ENCODE results near the gene DUSP1. TPM values are rescaled to one million over a fixed set of nuclear protein-coding genes. Genes with fewer than 3 reads are reported as not detected.
A peak's percentile ranks its signal among the peaks of the same experiment; 100 is the strongest.

Gene DUSP1
- total and polyA plus RNA-seq, 7 donors: 81.8 to 287 (median 141) TPM

GRCh38 chr5:172720655-172721054 is 50.3 kb downstream of the DUSP1 start:
- DNase-seq: peak in 1 of 2 donors; percentile 12
- Histone ChIP-seq H3K4me1 (peaks cover 14% of the 10 kb centered on the region), H3K4me3 (no peak overlapping the region), H3K36me3 (ENCODE audit: insufficient read depth in 1 of 2, low read depth in 1 of 2) (no peaks in the 10 kb centered on the region), H3K9me3 (no peaks in the 10 kb centered on the region), H3K27me3 (ENCODE audit: insufficient read depth in 3 of 3, low read length in 2 of 3) (no peaks in the 10 kb centered on the region), H3K27ac (no peak overlapping the region)
- no peak for TF ChIP-seq CTCF (IDR thresholded peaks at IDR 0.05)
- WGBS, 3 donors: 77 to 82% (median 80%) methylated on average over 5 of the region's 5 CpGs
- intact Hi-C loops (cut with DNase I): no loop called here
- ATAC-seq: no peak

GRCh38 chr5:172719211-172719610 is 51.8 kb downstream of the DUSP1 start:
- no peak overlapping the region for H3K27ac ChIP-seq
- H3K9me3 ChIP-seq: no peaks in the 10 kb centered on the region
- 91 to 99% (median 92%) methylated on average over 4 of the region's 4 CpGs for WGBS, 3 donors
- H3K4me3 ChIP-seq: no peak overlapping the region
- no peak for TF ChIP-seq CTCF (IDR thresholded peaks at IDR 0.05)
- ATAC-seq (no peak), DNase-seq (peak in 1 of 2 donors; percentile 34)
- H3K27me3 ChIP-seq (ENCODE audit: insufficient read depth in 3 of 3, low read length in 2 of 3): no peaks in the 10 kb centered on the region
- intact Hi-C loops (cut with DNase I): loop anchor here (2.0 to 5.0 kb wide), 2 partner anchors 44 to 48 kb away; no protein-coding TSS in a partner anchor
- no peaks in the 10 kb centered on the region for H3K36me3 ChIP-seq (ENCODE audit: insufficient read depth in 1 of 2, low read depth in 1 of 2)
- peaks cover 14% of the 10 kb centered on the region for H3K4me1 ChIP-seq

- H3K4me1 ChIP-seq: peaks cover 14% of the 10 kb centered on the region
- 97 to 98% (median 98%) methylated on average over 3 of the region's 3 CpGs for WGBS, 3 donors
- intact Hi-C loops (cut with DNase I): loop anchor here (2.0 to 5.0 kb wide), 2 partner anchors 44 to 49 kb away; no protein-coding TSS in a partner anchor
Measured at GRCh38 chr5:172718527-172719114, 52.4 kb downstream of the DUSP1 start.

More at GRCh38 chr5:172718527-172719114, 52.4 kb downstream of the DUSP1 start:
- ATAC-seq: no peak
- H3K36me3 ChIP-seq (ENCODE audit: insufficient read depth in 1 of 2, low read depth in 1 of 2): no peaks in the 10 kb centered on the region
- no peaks in the 10 kb centered on the region for H3K27me3 ChIP-seq (ENCODE audit: insufficient read depth in 3 of 3, low read length in 2 of 3)
- DNase-seq: no peak
- TF ChIP-seq CTCF (IDR thresholded peaks at IDR 0.05): no peak
- no peak overlapping the region for H3K27ac ChIP-seq
- H3K9me3 ChIP-seq: no peaks in the 10 kb centered on the region
- H3K4me3 ChIP-seq: no peak overlapping the region

Other genes with a start within 250 kb of the DUSP1 start
- gene NEURL1B, start 129.9 kb downstream of the DUSP1 start, total RNA-seq: 10 to 100 TPM; 13.7 to 20.4 (median 16.4) TPM
- gene NEURL1B, start 129.9 kb downstream of the DUSP1 start, polyA plus RNA-seq: 1 to 10 TPM; 8.0 to 9.7 (median 8.2) TPM
- gene ERGIC1, start 63.1 kb upstream of the DUSP1 start, total RNA-seq: 10 to 100 TPM; 49.9 to 86.5 (median 53.7) TPM
- 100 to 1,000 TPM in 1 of 3 donors, 10 to 100 TPM in 2; 50.5 to 116 (median 60.1) TPM for gene ERGIC1, start 63.1 kb upstream of the DUSP1 start, polyA plus RNA-seq
- gene RPL26L1, start 188.2 kb upstream of the DUSP1 start, total RNA-seq: 10 to 100 TPM; 21.5 to 31.4 (median 27.7) TPM
- gene RPL26L1, start 188.2 kb upstream of the DUSP1 start, polyA plus RNA-seq: 10 to 100 TPM; 33.3 to 80.9 (median 50.7) TPM
- 100 to 1,000 TPM in 3 of 4 donors, 10 to 100 TPM in 1; 97.8 to 176 (median 147) TPM for gene ATP6V0E1, start 212.6 kb upstream of the DUSP1 start, total RNA-seq
- gene ATP6V0E1, start 212.6 kb upstream of the DUSP1 start, polyA plus RNA-seq: 100 to 1,000 TPM; 156 to 319 (median 201) TPM